Fibroblast of lung (primary cell): Measurements from ENCODE around the gene METTL25.

Source experiments
- CTCF ChIP-seq, 2 donors: IDR thresholded peaks in 1 of 2; conservative IDR thresholded peaks in 1 of 2; 1 replicate in 1 of 2; 2 replicates in 1 of 2; pipeline ENCODE4 v1.5.1; 2011 to 2012; ENCODE audit warnings: low read length in 2 of 2, control low read depth in 1 of 2, inconsistent platforms in 1 of 2, low read depth in 1 of 2, mild to moderate bottlenecking in 1 of 2
- EZH2 ChIP-seq: IDR thresholded peaks from 2 replicates; pipeline ENCODE4 v1.5.1; 2012; ENCODE audit warnings: low read length, control low read depth, mild to moderate bottlenecking; ENCODE audit errors: missing control alignments

DNA sequence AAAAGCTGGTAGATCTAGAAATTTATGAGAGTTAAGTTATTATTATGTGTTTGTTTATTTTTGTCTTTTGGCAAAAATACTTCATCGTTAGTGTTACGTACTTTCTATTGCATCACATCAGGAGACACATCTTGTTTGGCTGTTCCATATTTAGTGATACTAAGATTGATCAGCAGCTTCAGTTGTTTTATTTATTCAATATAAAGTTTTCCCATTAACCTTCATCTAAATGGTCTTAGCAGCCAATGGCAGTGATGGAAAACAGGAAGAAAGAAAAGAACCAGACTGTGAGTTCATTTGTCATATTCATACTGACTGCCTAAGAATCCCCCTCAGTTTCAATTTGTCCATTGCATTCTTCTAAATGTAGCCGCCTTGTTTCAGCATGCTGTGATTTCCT lies 122.3 kb downstream of the METTL25 start:
- TF ChIP-seq EZH2 (no peak), CTCF (conservative IDR thresholded peaks at IDR 0.05 in 1 of 2, IDR thresholded peaks at IDR 0.05 in 1 of 2; ENCODE audit: low read depth in 1 of 2, low read length in 2 of 2) (no peak)
